COLO668 (cell line): Measurements from ENCODE around the gene PSMD8.
"Not testable (repeated sequence)": the region's sequence is repeated elsewhere in the genome, so short reads cannot be mapped to it uniquely, and the experiment has no call there.

Experiments used
- DNase-seq: peaks from one replicate; lab custom pipeline; 2025; ENCODE audit not compliant: unreplicated experiment; lab: John Stamatoyannopoulos, UW

Gene PSMD8

GRCh38 chr19:38374332-38375097 lies at the start of gene PSMD8:
PSMD8 (plus strand) TSS chr19:38374571; CDS start chr19:38374602, 31 bp downstream.
- peak; percentile 98 for DNase-seq

GRCh38 chr19:38326591-38326990 lies 47.8 kb upstream of the PSMD8 start:
- no peak for DNase-seq

- no peak for DNase-seq
Observed at GRCh38 chr19:38329651-38330050, 44.7 kb upstream of the PSMD8 start.

GRCh38 chr19:38331728-38332127 lies 42.6 kb upstream of the PSMD8 start:
- DNase-seq: no peak

GRCh38 chr19:38333245-38333644 lies 41.1 kb upstream of the PSMD8 start:
- no peak for DNase-seq

- DNase-seq: peak; percentile 92
Observed at GRCh38 chr19:38335949-38336637, 38.3 kb upstream of the PSMD8 start.

GRCh38 chr19:38336638-38337359 lies 37.6 kb upstream of the PSMD8 start:
- DNase-seq: peak; percentile 91

GRCh38 chr19:38337360-38337653 lies 37.1 kb upstream of the PSMD8 start:
- DNase-seq: no peak

- not testable (repeated sequence) for DNase-seq
Observed at GRCh38 chr19:38339011-38339410, 35.4 kb upstream of the PSMD8 start.

GRCh38 chr19:38340927-38341326 lies 33.4 kb upstream of the PSMD8 start:
- no peak for DNase-seq

- DNase-seq: no peak
Observed at GRCh38 chr19:38346837-38347236, 27.5 kb upstream of the PSMD8 start.

GRCh38 chr19:38350883-38351282 lies 23.5 kb upstream of the PSMD8 start:
- DNase-seq: no peak

GRCh38 chr19:38351865-38352395 lies 22.4 kb upstream of the PSMD8 start:
- DNase-seq: no peak

- DNase-seq: no peak
Observed at GRCh38 chr19:38352611-38353010, 21.8 kb upstream of the PSMD8 start.

- DNase-seq: no peak
Observed at GRCh38 chr19:38355728-38356725, 18.3 kb upstream of the PSMD8 start.

GRCh38 chr19:38358071-38358470 lies 16.3 kb upstream of the PSMD8 start:
- DNase-seq: no peak

- no peak for DNase-seq
Observed at GRCh38 chr19:38359242-38360021, 14.9 kb upstream of the PSMD8 start.

- peak; percentile 37 for DNase-seq
Observed at GRCh38 chr19:38360351-38360750, 14.0 kb upstream of the PSMD8 start.

- DNase-seq: no peak
Observed at GRCh38 chr19:38360839-38361631, 13.3 kb upstream of the PSMD8 start.
